GM18517 (cell line): ENCODE data around the gene CLCN6.

Experiments
- ATAC-seq: cut with Tn5 transposase; IDR thresholded peaks from one replicate; pipeline ENCODE4 v1.9.1; 2021; ENCODE audit warnings: mild to moderate bottlenecking, moderate library complexity; ENCODE audit not compliant: unreplicated experiment

CLCN6 gene

DNA sequence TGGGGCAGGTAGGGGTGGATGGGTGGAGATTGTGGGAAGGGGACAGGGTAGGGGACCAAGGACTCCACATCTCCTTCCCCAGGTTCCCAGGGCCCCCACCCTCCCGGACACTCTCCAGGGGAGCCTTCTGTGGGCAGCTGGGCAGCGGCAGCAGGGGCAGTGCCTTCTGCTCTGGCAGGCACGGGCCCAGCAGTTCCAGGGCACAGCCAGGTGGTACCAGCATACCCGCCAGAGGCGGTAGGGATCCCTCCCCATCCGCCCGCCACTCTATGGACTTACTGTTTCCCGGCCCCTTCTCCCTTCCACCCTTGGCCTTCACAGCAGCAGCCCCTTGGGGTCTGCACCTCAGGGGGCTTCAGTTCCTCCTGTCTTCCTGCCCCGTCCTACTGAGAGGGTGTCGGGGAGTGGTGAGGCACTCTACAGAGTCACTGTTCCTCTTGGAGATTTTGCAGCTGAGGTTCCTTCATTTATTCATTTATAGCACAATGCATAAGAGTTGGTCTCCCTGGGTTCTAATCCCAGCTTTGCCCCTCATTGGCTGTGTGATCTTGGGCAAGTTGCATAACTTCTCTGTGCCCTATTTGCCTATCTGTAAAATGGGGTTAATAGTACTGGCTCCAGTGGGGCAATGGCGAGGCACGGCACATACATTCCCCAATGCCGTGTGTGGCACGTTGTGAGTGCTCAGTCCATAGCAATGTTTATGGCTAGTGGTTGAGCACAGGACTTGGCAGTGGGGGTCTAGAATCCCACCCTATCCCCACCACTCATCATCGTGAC is 27.0 kb upstream of the CLCN6 start:
- no peak for ATAC-seq

DNA sequence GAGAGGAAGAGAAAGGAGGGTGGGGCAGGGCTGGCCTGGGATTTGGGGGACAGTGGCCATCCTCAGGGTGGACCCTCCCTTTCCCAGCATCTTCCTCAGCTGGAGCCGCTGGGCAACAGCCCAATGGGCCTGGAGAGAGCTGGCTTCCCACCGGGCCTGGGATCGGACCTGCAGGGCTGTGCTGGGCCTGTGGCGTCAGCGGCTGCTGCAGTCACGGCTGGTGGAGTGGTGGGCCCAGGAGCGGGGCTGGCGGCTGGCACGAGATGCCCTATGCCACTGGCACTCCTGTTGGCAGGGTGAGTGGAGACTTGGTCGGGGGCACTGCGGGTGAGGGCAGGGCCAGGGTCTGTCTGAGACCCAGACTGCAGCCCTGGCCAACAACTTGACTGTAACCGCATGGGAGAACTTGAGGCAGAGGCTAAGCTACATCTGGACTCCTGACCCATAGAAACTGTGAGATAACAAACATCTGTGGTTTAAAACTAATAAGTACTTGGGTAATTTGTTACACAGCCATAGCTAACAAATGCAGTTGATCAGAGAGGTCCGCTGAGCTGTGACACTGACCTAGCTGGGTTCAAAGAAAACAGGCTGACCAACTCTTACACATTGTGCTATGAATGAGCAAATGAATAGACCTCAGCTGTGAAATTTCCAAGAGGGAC is 26.1 kb upstream of the CLCN6 start:
- ATAC-seq: no peak

DNA sequence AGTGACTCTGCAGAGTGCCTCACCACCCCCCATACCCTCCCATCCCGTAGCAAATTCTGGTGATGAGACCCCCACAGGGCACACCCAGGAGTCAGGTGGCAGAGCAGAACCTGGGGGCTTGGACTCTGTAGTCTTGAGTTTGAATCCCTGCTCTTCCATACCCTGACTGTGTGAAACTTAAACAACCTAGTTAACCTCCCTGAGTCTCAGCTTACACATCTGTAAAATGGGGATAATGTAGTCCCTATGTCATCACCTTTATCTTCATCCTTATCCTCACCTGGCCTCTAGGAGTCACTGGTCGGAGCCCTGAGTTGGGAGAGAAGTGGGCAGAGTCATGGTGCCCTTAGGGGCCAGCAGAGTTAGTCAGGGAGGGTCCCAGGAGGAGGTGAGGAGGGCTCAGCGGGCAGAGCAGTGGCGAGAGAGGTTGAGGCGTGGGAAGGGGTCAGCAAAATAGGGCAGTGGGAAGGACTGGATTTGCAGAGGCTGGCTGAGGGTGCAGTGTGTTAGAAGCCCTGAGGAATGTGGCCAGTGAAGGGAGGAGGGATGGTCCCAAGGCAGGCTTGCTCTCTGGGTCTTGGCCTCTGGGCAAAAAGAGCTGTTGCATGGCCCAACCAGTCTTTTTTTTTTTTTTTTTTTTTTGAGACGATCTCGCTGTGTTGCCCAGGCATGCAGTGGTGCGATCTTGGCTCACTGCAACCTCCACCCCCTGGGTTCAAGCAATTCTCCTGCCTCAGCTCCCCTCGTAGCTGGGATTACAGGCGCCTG is 25.4 kb upstream of the CLCN6 start:
- no peak for ATAC-seq

DNA sequence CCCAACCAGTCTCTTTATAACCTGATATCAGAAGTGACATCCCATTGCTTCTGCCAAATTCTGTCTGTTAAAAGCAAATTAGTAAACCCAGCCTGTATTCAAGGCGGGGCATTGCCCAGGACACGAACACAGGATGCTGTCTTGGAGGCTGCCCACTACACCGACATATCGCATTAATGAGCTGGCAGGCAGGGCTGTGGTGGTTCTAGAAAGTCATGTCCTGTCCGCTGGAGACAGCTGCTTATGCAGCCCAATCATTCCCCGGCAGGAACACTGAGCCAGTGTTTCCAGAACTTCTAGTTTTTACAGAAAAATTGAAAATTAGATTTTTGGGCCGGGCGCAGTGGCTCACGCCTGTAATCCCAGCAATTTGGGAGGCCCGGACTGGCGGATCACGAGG is 24.7 kb upstream of the CLCN6 start:
- ATAC-seq: no peak

DNA sequence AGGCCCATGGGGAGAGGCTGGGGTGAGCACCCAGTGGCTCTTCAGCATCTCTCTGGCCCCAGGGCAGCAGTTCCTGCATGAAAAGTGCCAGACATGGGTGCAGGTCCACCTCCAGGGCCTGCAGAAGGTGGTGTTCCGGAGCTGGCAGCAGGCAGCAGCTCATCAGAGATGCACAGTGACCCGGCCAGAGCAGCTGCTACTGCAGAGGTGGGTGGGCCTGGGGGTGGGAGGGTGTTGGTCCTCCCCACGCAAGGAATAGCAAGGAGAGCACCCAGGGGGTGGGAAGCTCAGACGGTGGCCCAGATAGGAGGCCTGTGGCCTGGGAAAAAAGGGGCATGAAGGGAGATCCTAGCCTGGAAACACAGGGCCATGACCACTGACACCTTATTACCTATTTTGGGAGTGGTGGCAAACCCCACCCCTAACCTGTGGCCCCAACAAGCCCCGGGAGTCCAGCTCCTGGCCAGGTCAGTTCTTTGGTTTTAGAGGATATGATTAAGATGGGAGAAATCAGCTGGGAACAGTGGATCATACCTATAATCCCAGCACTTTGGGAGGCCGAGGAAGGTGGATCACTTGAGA is 23.8 kb upstream of the CLCN6 start:
- ATAC-seq: no peak

DNA sequence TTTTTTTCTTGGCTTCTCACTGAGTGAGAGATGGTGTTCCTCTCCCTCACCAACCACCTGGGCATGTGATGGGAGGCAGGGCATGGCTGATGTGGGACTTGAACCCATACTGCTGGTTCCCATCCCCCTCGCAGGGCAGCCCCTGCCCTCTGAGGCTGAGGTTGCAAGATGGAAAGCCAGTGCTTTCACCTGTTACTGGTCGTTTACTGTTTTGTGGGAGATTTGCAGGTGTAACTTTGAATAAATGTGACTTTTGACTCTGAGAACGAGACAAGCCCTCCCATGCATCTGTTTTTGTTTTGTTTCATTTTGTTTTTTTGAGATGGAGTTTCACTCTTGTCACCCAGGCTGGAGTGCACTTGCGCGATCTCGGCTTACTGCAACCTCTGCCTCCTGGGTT is 22.4 kb upstream of the CLCN6 start:
- ATAC-seq: no peak

DNA sequence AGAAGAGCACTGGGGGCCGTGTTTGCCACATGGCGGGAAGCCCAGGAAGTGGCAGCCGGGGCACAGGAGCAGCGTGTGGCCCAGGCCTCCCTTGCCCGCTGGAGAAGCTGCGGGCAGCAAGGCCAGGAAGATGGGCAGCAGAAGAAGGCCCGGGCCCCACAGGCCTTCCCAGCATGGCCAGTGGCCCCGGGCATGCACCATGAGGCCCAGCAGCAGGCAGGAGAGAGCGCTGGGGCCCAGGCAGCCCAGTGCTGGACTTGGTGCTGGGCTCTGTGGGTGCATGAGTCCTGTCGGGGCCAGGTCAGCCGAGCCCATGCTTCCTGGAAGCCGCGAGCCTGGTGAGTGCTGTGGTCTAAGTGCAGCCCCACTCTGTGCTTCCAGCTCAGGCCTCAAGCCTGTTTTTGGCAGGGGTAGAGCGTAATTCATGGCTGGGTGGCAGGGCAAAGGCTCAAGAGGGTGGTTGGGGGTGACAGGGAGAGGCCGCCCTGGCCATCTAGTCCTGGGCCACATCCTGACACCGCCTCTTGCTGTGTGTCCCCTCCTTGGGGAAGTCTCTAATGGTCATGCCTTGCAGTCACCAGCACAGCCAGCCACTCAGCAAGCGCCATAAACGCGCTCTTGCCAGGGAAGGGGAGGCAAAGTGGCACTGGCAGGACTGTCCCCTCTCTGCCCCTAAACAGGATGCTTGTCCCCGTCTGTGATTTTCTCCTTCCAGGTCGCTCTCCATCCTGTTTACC is 21.6 kb upstream of the CLCN6 start:
- no peak for ATAC-seq

DNA sequence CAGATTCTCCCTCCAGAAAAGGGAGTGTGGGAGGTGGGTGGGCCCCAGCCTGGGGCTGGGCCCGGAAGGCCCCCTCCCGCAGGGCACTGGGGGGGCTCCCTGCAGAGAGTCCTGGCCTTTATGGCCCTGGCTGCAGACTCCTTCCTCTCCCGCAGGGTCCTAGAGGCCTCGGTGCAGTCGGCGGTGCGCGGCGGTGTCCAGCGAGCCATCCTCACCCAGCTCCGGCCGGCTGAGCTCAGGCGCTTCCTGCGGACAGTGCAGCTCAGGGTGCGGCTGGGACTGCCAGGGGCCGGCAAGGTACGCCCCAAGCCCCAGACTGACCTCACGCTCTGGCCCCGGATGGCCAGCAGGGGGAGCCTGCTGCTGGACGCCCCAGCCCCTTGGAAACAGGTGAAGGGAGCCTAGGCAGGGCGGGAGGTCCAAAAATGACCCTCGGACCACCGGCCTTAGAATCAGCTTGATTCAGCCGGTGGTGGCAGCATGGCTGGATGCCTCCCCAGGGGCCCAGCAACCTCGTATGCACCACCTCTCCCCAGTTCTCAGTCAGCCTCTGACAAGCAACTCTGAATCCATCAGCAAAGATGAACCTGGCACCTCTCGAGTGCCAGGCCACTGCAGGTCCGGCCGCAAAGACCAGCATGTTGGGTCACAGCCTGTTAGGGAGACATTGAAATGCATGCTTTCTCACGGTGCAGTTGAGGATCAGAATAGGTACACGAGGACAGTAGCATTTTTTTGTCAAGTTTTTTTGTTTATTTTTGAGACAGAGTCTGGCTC is 20.8 kb upstream of the CLCN6 start:
- no peak for ATAC-seq

DNA sequence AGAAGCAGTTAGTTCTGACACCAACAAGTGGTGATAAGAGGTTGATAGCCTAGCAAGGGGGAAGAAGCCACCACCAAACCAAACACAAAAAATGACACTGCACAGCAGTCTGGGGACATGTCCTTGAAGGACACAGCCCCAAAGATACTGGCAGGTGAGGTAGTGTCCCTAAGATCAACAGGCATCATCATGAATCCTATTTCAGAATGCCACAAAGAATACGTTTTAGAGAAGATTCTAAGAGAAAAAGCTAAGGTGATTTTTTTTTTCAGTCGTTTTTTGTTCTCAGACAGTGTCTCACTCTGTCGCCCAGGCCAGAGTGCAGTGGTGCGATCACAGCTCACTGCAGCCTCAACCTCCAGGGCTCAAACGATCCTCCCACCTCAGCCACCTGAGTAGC is 19.8 kb upstream of the CLCN6 start:
- ATAC-seq: no peak

DNA sequence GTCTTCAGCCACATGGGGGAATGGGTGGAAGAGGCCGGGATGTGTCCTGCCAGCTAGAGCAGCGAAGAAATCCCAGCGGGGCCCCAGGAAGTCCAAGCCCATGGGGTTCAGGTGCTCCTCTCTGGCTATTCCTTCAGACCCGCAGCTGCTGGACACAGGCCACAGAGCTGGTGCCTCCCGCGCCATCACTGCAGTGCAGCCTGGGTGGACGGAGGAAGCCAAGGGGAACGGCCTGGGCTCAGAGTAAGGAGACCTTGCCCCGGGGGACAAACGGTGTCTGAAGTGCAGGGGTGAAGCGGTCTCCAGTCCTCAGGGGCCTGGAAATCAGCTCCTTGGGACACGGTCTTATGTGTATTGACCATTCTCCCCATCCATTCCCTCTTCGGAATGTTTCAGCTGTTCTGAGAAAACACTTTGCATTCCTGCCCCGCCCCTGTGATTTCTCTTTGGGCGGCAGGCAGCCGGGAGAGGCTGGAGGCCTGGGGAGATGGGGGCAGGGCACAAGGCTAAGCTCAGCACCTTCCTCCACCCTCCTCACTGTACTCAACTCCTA is 18.7 kb upstream of the CLCN6 start:
- ATAC-seq: no peak

DNA sequence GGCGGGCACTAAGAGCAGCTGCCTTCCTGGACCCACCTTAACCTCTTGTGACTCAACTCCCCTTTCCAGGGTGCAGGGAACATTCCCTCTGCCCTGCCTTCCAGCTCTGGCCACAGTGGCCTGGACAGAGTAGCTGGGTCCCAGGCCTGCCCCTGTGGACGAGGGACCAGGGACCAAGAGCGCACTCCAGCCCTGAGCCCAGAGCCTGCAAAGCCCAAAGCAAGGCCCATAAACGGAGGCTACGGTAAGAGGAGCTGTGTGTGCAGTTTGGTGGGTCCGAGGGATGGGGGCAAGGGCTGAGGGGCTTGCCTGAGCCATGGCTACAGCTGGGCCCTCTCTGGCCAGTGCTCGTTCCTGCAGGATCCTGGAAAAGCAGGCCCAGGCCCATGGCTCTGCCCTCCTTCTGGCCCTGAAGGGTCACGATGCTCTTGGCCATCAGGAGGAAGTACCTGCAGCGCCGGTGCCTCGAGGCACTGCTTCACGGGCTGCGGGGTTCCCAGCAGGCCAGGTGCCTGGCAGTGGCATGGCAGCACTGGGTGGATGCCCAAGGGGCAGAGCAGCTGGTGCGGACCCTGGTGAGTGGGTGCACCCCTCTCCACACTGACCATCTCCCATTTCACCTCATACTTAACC is 18.1 kb upstream of the CLCN6 start:
- ATAC-seq: no peak

DNA sequence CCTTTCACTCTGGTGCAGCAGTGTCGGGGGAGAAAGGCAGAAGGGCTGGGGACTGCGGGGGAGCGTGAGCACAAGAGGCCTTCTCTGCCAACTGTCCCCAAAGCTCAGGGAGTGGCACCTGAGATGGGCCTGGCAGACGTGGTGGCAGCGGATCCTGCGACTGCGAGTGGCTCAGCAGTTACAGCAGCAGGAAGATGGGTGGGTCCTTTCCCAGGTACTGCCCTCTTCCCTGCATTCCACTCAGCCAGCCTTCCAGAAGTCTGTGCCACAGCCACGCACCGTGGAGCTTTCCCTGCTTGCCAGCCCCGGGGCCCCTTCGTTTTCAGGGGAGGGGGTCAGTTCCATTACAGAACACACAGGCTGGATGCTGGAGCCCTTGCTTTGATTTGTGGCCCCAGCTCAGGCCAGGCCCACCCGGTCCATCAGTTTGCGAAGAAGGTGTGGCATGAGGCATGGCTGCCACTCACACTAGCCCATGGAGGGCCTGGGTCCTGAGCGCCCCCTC is 17.4 kb upstream of the CLCN6 start:
- no peak for ATAC-seq

DNA sequence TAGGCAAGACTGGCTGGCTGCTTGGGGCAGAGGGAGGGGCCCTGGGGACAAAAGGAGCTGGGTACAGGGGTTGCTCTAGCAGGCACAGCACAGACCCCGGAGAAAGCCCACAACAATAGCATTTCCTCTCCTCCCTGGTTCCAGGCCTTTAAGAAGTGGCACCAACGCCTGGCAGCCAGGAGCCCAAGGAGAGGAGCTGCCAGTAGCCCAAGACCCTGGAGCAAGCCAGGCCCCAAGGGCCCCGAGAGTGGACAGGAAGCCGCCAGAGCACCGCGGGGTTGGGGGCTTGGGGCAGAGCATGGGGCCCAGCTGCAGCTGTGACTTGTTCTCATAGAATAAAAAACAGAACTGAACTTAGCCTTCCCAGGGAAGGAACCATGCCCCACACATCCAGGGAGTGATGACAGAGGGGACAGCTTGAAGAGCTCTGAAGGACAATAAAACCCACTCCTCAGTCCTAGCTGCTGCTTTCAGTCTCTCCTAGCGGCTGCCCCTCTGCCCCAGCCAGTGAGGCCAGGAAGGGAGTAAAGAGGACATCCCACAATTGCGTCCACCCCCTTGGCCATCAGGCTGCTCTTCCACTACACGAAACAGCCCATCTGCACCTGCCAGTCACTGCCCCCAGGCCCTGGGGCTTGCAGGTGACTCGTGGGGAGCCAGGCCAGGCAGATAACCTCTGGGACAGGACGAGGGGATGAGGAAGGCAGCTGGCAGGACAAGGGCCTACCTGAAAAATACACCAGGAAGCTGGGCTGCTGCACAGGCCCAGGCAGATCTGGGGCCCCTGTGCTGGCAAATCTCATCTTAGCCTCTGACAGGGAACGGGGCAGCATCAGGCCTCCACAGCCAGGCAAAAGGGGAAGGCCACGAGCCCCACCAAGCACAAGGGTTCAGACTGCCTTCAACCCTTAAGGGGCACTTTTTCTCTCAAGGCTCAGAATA is 16.6 kb upstream of the CLCN6 start:
- no peak for ATAC-seq

DNA sequence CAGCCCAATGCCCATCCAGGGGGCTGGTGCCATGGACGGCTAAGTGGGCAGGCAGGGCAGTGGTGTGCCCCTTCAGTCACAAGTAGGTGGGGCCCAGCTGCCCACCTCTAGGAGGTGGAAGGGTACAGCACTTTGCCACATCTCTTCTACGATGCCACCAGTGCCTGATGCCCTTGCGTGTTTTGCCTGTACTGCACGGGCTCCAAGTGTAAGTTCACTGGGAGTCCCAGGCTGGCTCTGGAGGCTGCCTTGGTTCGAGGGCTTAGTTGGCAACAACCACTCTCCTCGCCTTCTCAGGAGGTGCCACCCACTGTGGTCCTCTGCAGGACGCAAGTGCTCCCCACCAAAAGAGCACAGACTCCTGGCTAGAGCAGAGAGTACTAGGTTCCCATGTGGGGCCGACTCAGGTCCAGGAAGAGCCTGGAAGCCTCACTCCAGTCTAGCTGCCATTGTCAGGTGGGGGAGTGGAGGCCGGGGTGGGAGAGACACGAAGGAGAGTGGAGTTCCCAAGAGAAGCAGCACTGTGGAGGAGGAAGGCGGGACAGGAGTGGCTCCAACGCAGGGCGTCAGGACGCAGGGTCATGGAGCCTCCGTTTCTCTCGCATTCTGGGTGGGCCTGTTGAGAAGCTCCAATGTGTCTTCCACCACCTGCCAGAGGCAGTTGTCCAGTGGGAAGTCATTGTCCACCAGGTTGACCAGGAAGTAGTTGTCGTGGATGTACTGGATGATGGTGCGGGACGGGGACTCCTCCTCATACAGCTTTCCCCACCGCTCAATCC is 15.7 kb upstream of the CLCN6 start:
- ATAC-seq: no peak

DNA sequence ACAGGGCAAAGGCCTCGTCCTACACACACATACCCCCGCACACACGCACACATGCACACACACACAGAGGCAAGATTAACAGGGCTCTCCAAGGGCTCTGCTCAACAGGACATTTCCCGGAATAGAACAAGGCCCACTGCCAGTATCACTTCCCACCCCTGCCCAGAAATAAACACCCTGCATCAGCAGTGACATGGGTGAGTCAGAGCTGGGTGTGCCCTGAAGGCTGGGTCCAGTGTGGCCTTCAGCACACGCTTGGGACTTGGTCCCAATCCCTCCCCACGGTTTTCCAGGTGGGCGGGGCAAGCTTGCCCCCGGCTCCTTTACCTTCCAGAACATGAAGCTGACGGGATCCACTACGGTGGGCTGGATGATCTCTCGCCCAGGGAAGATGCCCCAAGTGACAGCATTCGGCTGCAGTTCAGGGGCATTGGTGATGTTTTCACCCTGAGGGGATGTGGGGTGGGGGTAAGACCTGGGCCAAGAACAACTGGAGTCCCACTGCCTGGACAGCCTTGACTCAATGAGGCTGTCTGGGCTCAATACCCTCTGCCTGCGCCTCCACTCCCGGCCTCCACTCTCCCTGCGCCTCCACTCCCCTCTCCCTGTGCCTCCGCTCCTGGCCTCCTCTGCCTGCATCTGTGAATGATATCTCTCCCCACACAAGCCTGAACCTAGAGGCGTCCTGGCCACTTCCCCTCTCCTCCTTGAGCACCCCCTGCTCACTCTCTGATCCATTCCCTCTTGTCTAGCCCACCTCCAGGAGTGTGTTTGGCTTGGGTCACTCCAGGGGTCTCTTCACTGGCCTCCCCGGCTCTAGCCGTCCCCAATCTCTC is 14.9 kb upstream of the CLCN6 start:
- ATAC-seq: no peak

DNA sequence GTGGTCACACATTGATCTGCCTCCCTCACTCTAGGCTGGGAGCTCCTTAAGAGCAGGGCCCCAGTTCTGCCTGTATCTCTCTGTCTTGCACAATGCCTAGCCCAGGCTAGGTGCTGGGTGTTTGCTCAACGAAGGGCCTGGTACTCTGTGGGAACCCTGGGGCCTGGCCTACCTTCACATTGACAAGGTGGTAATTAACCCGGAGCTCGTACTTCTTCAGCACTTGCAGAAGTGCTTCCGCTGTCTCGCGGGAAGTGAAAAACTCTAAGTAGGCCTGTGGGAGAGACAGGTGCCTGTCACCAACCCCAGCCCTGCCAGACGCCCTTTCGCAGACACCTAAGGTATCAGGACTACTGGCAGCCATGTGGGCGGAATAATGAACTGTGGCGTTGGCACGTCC is 13.9 kb upstream of the CLCN6 start:
- no peak for ATAC-seq
